GM20431 (cell line): ENCODE data around the gene CRAMP1.

ENCODE experiments used
- in situ Hi-C: fragments of 300-500 bp; cut with MseI, MboI; formaldehyde crosslinking; loops from one replicate; pipeline ENCODE4 v1.15.0; 2020; ENCODE audit warnings: low sequenced_read_pairs; ENCODE audit not compliant: unreplicated experiment

Gene CRAMP1

GRCh38 chr16:1631931-1632637, 19.9 kb downstream of the CRAMP1 start:
- in situ Hi-C loops, result no loop called here

GRCh38 chr16:1632638-1632970, 20.4 kb downstream of the CRAMP1 start:
- in situ Hi-C loops, result no loop called here

- in situ Hi-C loops, result no loop called here
Observed at GRCh38 chr16:1633310-1633709, 21.1 kb downstream of the CRAMP1 start.

GRCh38 chr16:1634541-1634940, 22.4 kb downstream of the CRAMP1 start:
- in situ Hi-C loops, result no loop called here

- in situ Hi-C loops, result no loop called here
Observed at GRCh38 chr16:1635070-1635469, 22.9 kb downstream of the CRAMP1 start.

- in situ Hi-C loops, result no loop called here
Observed at GRCh38 chr16:1637526-1637925, 25.4 kb downstream of the CRAMP1 start.

- in situ Hi-C loops, result no loop called here
Observed at GRCh38 chr16:1638757-1639156, 26.6 kb downstream of the CRAMP1 start.

GRCh38 chr16:1639282-1639681, 27.1 kb downstream of the CRAMP1 start:
- in situ Hi-C loops, result no loop called here

GRCh38 chr16:1639860-1640259, 27.7 kb downstream of the CRAMP1 start:
- in situ Hi-C loops, result no loop called here

GRCh38 chr16:1640261-1640941, 28.2 kb downstream of the CRAMP1 start:
- in situ Hi-C loops, result no loop called here

GRCh38 chr16:1641261-1641660, 29.1 kb downstream of the CRAMP1 start:
- in situ Hi-C loops, result no loop called here

- in situ Hi-C loops, result no loop called here
Observed at GRCh38 chr16:1642148-1642547, 30.0 kb downstream of the CRAMP1 start.

- in situ Hi-C loops, result no loop called here
Observed at GRCh38 chr16:1642753-1643152, 30.6 kb downstream of the CRAMP1 start.

- in situ Hi-C loops, result no loop called here
Observed at GRCh38 chr16:1643521-1643920, 31.4 kb downstream of the CRAMP1 start.

GRCh38 chr16:1645914-1646525, 33.9 kb downstream of the CRAMP1 start:
- in situ Hi-C loops, result no loop called here

- in situ Hi-C loops, result no loop called here
Observed at GRCh38 chr16:1647856-1648255, 35.7 kb downstream of the CRAMP1 start.

- in situ Hi-C loops, result no loop called here
Observed at GRCh38 chr16:1650131-1650530, 38.0 kb downstream of the CRAMP1 start.

- in situ Hi-C loops, result no loop called here
Observed at GRCh38 chr16:1651094-1651973, 39.2 kb downstream of the CRAMP1 start.

GRCh38 chr16:1651974-1652312, 39.8 kb downstream of the CRAMP1 start:
- in situ Hi-C loops, result no loop called here

- in situ Hi-C loops, result no loop called here
Observed at GRCh38 chr16:1653023-1653422, 40.9 kb downstream of the CRAMP1 start.
